ENCODE results near the gene CAMK4. TPM values are rescaled to one million over a fixed set of nuclear protein-coding genes. Genes with fewer than 3 reads are reported as not detected.

Gene CAMK4
- total RNA-seq, 2 donors from 2014 or later = 5.4 to 16.2 TPM

DNA sequence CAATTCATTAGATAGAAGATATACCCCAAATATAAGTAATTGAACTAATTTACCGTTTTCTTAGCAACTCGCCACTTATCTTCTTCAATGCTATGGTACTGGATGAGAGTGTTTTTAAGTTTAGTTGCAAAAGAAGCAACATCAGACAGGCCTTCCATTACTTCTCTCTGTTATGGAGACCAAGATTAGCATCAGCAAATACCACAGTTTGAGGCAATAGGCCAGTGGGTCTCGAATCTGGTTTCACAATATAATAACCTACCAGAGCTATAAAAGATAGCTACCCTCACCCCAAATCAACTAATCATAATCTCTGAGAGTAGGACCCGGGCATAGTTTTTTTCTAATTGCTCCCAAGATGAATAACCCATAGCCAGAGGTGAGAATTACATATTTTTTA, 283.1 kb downstream of the CAMK4 start:
- no peak for ATAC-seq

DNA sequence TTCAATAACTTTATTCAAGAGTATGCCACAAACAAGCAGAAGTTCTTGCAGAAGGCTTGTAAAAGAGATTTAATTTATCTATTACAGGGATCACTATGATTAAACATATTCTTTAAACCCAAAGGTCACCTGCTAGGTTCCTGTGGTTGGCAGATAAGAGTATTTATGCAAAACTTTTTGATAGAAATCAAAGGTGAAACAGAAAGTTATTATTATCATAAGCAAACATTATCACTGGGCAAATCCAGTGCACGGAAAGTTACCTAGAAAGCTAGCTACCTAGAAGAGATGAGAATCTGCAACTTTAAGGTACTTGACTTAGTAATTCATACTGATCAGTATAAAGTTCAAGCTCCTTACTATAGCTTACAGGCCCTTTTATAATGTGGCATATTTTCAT, 284.9 kb downstream of the CAMK4 start:
- Mint-ChIP-seq H3K4me3 (peak overlapping the region; percentile 53), H3K4me1 (ENCODE audit: low read depth in 2 of 2) (peaks cover 36 to 66% of the 10 kb centered on the region in 2 donors)

More for the DNA sequence above, 283.1 kb downstream of the CAMK4 start:
- peak overlapping the region; percentile 5 to 28 for H3K27ac Mint-ChIP-seq
- peaks cover 7% of the 10 kb centered on the region for H3K36me3 Mint-ChIP-seq
- H3K27me3 Mint-ChIP-seq = no peaks in the 10 kb centered on the region
- H3K4me3 Mint-ChIP-seq = peak overlapping the region; percentile 52
- no peaks in the 10 kb centered on the region for H3K9me3 Mint-ChIP-seq
- peaks cover 27 to 52% of the 10 kb centered on the region in 2 donors for H3K4me1 Mint-ChIP-seq (ENCODE audit: low read depth in 2 of 2)
- no peak for DNase-seq (ENCODE audit: low spot score)

DNA sequence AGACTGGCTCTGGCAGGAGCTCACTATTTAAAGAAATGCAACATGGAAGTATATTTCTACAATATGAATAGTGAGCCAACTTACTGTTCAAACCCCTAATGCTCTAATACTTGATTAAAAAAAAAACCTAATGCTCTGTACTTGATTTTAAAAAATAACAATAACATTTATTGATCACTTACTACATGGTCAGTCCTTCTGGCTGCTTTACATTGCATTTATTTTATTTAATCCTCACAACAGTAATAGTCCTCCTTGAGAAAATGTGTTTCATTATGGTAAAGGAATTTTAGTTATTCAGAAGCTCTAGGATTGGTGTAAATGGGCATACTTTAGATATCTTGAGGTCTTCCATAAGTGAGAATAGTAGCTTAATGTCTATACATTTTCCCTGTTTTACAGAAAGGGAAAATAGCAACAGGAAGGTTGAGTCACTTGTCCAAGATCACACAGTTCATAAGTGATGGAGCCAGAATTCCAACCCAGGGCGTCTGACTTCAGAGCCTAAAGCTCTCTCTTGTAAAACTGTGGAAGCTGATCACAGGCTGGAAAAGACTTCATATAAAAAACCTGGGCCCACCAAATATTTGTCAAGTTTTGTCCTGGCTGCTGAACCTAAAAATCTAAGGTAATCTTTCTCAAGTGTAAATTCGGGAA, 287.1 kb downstream of the CAMK4 start:
- Mint-ChIP-seq H3K9me3 (no peaks in the 10 kb centered on the region), H3K27me3 (no peaks in the 10 kb centered on the region), H3K36me3 (no peaks in the 10 kb centered on the region), H3K4me1 (ENCODE audit: low read depth in 2 of 2) (peaks cover 38 to 61% of the 10 kb centered on the region in 2 donors), H3K4me3 (peak overlapping the region; percentile 96), H3K27ac (peak overlapping the region; percentile 88 to 97)
- DNase-seq (ENCODE audit: low spot score) (no peak), ATAC-seq (no peak)

More for the DNA sequence above, 284.9 kb downstream of the CAMK4 start:
- H3K27me3 Mint-ChIP-seq = no peaks in the 10 kb centered on the region
- no peak for ATAC-seq
- peaks cover 7% of the 10 kb centered on the region for H3K36me3 Mint-ChIP-seq
- DNase-seq (ENCODE audit: low spot score) = no peak
- H3K27ac Mint-ChIP-seq = peak overlapping the region; percentile 9 to 37
- H3K9me3 Mint-ChIP-seq = no peaks in the 10 kb centered on the region

GRCh38 chr5:111511831-111512374, 287.7 kb downstream of the CAMK4 start:
- peak; percentile 34 to 46 for ATAC-seq
- Mint-ChIP-seq H3K9me3 (no peaks in the 10 kb centered on the region), H3K36me3 (no peaks in the 10 kb centered on the region), H3K27ac (peak overlapping the region; percentile 88 to 97), H3K27me3 (no peaks in the 10 kb centered on the region), H3K4me3 (peak overlapping the region; percentile 96), H3K4me1 (ENCODE audit: low read depth in 2 of 2) (peaks cover 38 to 57% of the 10 kb centered on the region in 2 donors)
- DNase-seq (ENCODE audit: low spot score) = peak; percentile 63

DNA sequence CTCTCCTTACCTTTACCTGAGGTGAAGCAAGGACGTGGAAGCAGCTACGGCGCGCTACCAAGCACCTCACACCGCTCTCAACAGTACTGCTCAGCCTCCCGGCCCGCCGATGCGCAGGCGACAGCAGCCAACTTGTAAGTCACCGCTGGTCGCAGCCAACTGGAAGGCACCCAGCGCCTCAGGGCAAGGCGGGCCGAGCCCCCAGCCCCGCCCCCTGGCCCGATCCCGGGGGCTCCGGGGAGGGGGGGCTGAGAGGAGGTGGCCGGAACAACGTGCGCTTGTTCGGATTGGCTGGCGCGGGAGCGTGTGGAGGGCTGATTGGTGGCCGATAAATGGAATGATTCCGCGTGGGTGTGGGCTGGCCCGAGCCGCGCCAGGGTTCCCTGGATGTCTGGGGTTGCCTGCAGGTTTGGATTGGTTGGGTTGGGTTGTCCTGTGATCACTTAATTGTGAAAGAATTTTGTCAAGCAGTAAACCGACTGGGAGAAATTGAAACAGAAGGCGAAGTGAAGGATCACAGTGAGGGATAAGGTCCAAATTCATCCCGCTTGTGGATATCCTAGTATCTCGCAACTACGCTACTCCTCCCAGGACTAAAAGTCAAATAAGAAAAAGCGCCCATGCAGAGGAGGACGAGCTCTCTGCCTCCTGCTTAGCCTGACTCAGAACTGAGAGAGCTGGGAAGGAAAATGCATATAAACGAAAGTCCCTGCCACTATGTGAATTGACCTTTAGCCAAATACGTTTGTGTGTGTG, 288.4 kb downstream of the CAMK4 start, which contains the start of gene STARD4:
TSS of gene STARD4 (minus strand) at position 161 of the 756 bp plus-strand sequence. CDS start 5,102 bp downstream, outside the sequence.
- Mint-ChIP-seq H3K4me3 (peak within 1 kb of the TSS; percentile 96), H3K9me3 (no peaks in the 10 kb centered on the region), H3K27ac (peak within 1 kb of the TSS; percentile 88 to 97), H3K4me1 (ENCODE audit: low read depth in 2 of 2) (peaks cover 37 to 51% of the 10 kb centered on the region in 2 donors), H3K36me3 (no peaks in the 10 kb centered on the region), H3K27me3 (no peaks in the 10 kb centered on the region)
- ATAC-seq (peak; percentile 99), DNase-seq (ENCODE audit: low spot score) (peak; percentile 95)

- ATAC-seq = no peak
- H3K9me3 Mint-ChIP-seq = no peaks in the 10 kb centered on the region
- peak overlapping the region; percentile 96 for H3K4me3 Mint-ChIP-seq
- no peaks in the 10 kb centered on the region for H3K27me3 Mint-ChIP-seq
- peak overlapping the region; percentile 88 to 97 for H3K27ac Mint-ChIP-seq
- DNase-seq (ENCODE audit: low spot score) = peak; percentile 72
- peaks cover 32 to 45% of the 10 kb centered on the region in 2 donors for H3K4me1 Mint-ChIP-seq (ENCODE audit: low read depth in 2 of 2)
- no peaks in the 10 kb centered on the region for H3K36me3 Mint-ChIP-seq
These were observed 288.9 kb downstream of the CAMK4 start for GRCh38 chr5:111513131-111513520.

DNA sequence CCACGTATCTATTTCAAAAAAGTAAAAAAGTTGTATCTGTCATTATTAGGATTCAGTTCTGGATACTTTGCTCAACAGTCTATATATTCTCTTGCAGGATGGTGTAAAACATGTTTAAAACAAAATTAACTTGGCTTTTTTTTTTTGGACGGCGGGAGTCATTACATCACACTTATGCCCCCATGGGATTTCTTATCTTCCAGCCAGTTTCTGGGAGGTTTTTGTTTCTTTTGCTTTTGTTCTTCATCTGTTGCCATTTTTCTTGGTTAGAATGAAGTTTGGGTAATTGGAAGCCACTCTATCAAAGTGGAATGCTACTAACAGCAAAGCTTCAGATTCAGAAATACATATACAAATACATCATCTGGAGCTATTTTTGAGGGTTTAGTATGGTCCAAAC, 289.9 kb downstream of the CAMK4 start:
- peaks cover 28 to 40% of the 10 kb centered on the region in 2 donors for H3K4me1 Mint-ChIP-seq (ENCODE audit: low read depth in 2 of 2)
- H3K27ac Mint-ChIP-seq = peak overlapping the region in 1 of 2 donors; percentile 63

DNA sequence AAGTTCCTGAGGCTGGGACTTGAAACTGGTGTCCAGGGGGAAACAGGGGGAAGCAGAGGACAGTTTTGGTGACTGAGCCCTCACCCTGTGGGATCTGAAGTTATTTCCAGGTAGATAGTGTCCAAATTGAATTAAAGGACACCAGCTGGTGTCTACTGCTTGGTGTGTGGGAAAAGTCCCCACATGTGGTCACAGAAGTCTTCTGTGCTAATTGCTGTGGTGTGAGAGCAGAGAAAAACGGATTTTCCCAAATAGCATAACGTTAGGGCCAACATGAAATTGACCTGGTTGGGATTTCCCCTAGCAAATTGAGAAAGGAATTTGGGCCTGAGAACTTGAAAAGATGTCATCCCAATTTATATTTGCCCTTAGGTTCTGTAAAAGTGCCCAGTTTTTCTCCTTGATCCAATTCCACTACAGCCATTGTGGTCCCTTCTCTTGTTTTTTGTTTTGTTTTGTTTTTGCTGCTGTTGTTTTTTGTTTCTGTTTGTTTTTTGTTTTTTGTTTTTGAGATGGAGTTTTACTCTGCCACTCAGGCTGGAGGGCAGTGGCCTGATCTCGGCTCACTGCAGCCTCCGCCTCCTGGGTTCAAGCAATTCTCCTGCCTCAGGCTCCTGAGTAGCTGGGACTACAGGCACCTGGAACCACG, 293.8 kb downstream of the CAMK4 start:
- Mint-ChIP-seq H3K27ac (peak overlapping the region in 1 of 2 donors; percentile 69), H3K4me1 (ENCODE audit: low read depth in 2 of 2) (peaks cover 10 to 12% of the 10 kb centered on the region in 2 donors), H3K27me3 (no peaks in the 10 kb centered on the region), H3K36me3 (no peaks in the 10 kb centered on the region), H3K9me3 (no peaks in the 10 kb centered on the region), H3K4me3 (no peak overlapping the region)
- DNase-seq (ENCODE audit: low spot score) (no peak), ATAC-seq (peak in 1 of 2 donors; percentile 74)

More for the DNA sequence above, 289.9 kb downstream of the CAMK4 start:
- peak overlapping the region; percentile 29 for H3K4me3 Mint-ChIP-seq
- no peaks in the 10 kb centered on the region for H3K27me3 Mint-ChIP-seq
- DNase-seq (ENCODE audit: low spot score) (no peak), ATAC-seq (no peak)
- no peaks in the 10 kb centered on the region for H3K36me3 Mint-ChIP-seq
- H3K9me3 Mint-ChIP-seq = no peaks in the 10 kb centered on the region

GRCh38 chr5:111518777-111519176, 294.6 kb downstream of the CAMK4 start:
- Mint-ChIP-seq H3K27ac (peak overlapping the region in 1 of 2 donors; percentile 69), H3K9me3 (no peaks in the 10 kb centered on the region), H3K4me1 (ENCODE audit: low read depth in 2 of 2) (peaks cover 5 to 8% of the 10 kb centered on the region in 2 donors), H3K27me3 (no peaks in the 10 kb centered on the region), H3K4me3 (no peak overlapping the region), H3K36me3 (no peaks in the 10 kb centered on the region)
- no peak for DNase-seq (ENCODE audit: low spot score)
- no peak for ATAC-seq

- Mint-ChIP-seq H3K9me3 (no peaks in the 10 kb centered on the region), H3K27ac (no peak overlapping the region), H3K4me3 (no peak overlapping the region), H3K27me3 (no peaks in the 10 kb centered on the region), H3K4me1 (ENCODE audit: low read depth in 2 of 2) (peaks cover 0 to 4% of the 10 kb centered on the region in 2 donors), H3K36me3 (no peaks in the 10 kb centered on the region)
- ATAC-seq (no peak), DNase-seq (ENCODE audit: low spot score) (no peak)
These were observed 296.7 kb downstream of the CAMK4 start for GRCh38 chr5:111520908-111521307.

GRCh38 chr5:111528056-111528455, 303.9 kb downstream of the CAMK4 start:
- Mint-ChIP-seq H3K36me3 (no peaks in the 10 kb centered on the region), H3K4me1 (ENCODE audit: low read depth in 2 of 2) (peaks cover 9 to 10% of the 10 kb centered on the region in 2 donors), H3K27ac (no peak overlapping the region), H3K4me3 (no peak overlapping the region), H3K9me3 (no peaks in the 10 kb centered on the region), H3K27me3 (peaks cover 0 to 3% of the 10 kb centered on the region in 2 donors)
- no peak for DNase-seq (ENCODE audit: low spot score)
- no peak for ATAC-seq

DNA sequence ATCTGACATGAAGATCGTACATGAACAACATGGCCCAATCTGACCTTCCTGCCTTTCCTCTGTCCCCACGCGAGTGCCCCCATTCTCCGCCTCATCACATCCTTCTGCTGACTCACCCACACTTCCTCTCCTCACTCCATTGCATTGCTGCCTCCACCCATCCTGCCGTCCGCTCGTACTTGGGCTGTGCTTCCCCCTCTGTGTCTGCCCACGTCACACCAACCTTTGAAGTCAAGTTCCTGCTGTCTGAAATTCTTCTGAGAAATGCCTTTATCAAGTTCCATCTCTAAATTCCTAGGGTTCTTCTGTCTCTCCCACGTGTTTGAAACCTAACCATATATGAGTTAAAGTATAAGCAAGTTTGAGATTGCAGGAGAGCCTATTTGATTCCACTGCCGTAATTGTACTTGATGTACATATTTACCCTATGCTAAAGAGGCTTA, 306.1 kb downstream of the CAMK4 start:
- DNase-seq (ENCODE audit: low spot score) = peak; percentile 91
- Mint-ChIP-seq H3K9me3 (no peaks in the 10 kb centered on the region), H3K4me1 (ENCODE audit: low read depth in 2 of 2) (peaks cover 9 to 10% of the 10 kb centered on the region in 2 donors), H3K36me3 (no peaks in the 10 kb centered on the region), H3K27me3 (peaks cover under 1 to 3% of the 10 kb centered on the region in 2 donors), H3K27ac (peak overlapping the region; percentile 78 to 83), H3K4me3 (peak overlapping the region; percentile 70)
- peak; percentile 100 for ATAC-seq

DNA sequence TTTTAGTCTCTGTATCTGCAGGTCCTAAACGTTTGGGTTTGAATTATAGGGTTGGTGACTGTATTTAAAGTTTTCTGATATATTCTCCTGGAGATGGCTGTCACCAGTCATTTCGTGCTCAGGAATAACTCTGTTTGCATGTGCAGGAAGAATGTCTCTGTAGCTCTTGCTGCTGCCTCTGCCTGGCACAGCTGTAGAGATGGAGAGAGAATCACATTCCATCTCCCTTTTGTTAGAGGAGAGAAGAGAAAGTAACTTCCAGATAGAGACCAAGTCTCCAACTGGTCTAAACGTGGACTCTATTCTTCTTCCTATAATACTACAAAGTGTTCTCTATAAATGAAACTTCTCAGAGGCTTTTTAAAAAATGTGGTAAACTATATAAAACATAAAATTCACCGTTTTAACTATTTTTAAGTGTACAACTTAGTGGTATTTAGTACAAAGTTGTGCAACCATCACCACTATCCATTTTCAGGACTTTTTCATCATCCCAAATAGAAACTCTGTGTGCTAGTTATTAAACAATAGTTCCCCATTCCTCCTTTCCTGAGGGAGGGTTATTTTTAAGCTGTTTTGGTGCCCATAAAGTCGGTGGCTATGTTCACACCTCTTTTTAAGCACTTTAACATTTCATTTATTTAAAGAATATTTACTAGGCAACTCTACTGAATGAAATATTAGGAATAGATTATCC, 308.9 kb downstream of the CAMK4 start:
- ATAC-seq (no peak), DNase-seq (ENCODE audit: low spot score) (no peak)
- H3K4me1 Mint-ChIP-seq (ENCODE audit: low read depth in 2 of 2) = peaks cover 9 to 10% of the 10 kb centered on the region in 2 donors
- no peaks in the 10 kb centered on the region for H3K36me3 Mint-ChIP-seq
- H3K27ac Mint-ChIP-seq = peak overlapping the region in 1 of 2 donors; percentile 36
- peaks cover 3 to 11% of the 10 kb centered on the region in 2 donors for H3K27me3 Mint-ChIP-seq
- H3K9me3 Mint-ChIP-seq = no peaks in the 10 kb centered on the region
- no peak overlapping the region for H3K4me3 Mint-ChIP-seq

All from natural killer cell treated with Interleukin-12 subunit alpha and Interleukin-12 subunit beta and Interleukin-15 and Interleukin-18, amount 100 ng/mL, for 72 hours (primary cell).